CD1c-positive myeloid dendritic cell (primary cell): ENCODE results near the gene SLC39A6.
"Not testable (repeated sequence)": the region's sequence is repeated elsewhere in the genome, so short reads cannot be mapped to it uniquely, and the experiment has no call there.

Experiments
- DNase-seq: peaks from one replicate; pipeline ENCODE4 v3.0.0-alpha.2; 2016; ENCODE audit errors: extremely low spot score

Gene SLC39A6

DNA sequence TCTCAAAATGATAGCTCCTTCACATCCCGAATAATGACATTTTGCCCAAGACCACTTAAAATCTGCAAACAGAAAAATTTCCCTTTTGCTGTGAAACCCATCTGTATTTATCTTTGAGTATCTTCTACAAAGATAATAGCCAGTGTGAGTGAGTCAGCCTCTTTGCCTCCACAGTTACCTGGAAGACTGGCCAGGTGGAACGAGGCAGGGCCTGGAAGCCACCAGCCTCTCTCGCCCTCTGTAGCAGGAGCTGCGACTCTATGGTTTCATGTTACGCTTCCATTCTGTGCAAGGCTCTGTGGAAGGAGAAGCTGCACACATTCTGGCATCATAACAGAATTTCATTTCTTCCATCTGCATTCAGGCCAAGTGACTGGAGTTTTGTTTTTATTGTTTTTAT lies 10.1 kb upstream of the SLC39A6 start:
- DNase-seq: no peak

- DNase-seq: no peak
Measured at GRCh38 chr18:36135264-36135663, 6.1 kb upstream of the SLC39A6 start.

GRCh38 chr18:36132756-36133155 lies 3.6 kb upstream of the SLC39A6 start:
- DNase-seq: no peak

- no peak for DNase-seq
Measured at GRCh38 chr18:36131692-36132483, 2.7 kb upstream of the SLC39A6 start.

- peak; percentile 19 for DNase-seq
Measured at GRCh38 chr18:36130883-36131653, 1.9 kb upstream of the SLC39A6 start.

GRCh38 chr18:36130039-36130831 lies 1.1 kb upstream of the SLC39A6 start:
- peak; percentile 2 for DNase-seq

DNA sequence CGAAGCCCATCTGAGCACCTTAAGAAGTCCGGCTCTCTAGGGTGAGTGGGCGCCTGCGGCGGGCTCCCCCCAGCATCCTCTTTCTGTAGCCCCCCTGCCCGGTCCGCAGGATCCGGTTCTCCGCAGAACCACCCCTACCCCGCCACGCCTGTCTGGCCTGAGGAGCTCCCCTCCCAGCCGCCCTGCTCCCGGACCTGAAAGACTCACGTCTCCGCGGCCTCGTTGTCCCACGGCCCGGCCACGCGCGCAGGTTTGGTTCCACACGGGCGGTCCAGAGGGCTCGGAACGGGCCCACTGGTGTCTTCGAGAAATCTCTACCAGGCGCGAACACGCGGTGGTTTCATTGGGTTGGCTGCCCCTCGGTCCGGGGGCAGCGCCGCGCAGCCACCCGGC lies 237 bp downstream of the SLC39A6 start:
- DNase-seq: no peak

DNA sequence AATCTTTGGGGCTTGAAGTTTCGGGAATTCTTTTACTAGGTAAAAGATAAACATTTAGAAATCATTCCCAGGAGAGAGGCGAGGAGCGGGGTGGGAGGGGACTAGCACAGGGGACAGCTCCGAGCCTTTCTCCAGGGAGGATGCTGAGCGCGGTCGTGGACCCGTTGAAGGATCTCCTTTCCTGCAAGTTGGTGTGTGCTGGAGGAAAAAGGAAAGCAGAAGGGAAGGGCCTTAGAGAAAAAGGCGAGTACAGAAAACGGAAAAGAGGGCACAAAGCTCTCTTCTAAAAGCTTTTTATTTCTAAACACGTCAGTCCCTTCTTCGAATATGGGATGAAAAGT lies 640 bp downstream of the SLC39A6 start:
- no peak for DNase-seq

- no peak for DNase-seq
Measured at GRCh38 chr18:36127836-36128529, 1.2 kb downstream of the SLC39A6 start.

DNA sequence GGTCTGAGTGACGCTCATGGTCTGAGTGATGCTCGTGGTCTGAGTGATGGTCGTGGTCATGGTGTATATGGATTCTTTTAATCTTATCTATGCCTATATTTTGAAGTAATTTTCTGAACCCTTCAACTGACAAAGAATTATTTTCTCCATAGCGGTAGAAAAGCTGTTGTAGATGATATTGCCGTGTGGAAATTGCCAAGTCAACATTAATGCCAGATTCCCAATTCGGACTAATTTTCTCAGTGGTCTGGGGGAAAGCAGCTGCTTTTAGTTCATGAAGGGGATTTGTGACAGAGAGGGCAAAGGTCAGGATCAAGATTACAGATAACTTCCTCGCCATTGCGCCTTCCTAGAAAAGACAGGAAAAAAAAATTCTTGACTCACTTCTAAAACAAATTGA lies 2.5 kb downstream of the SLC39A6 start:
- DNase-seq: no peak

GRCh38 chr18:36124841-36125240 lies 4.3 kb downstream of the SLC39A6 start:
- DNase-seq: no peak

DNA sequence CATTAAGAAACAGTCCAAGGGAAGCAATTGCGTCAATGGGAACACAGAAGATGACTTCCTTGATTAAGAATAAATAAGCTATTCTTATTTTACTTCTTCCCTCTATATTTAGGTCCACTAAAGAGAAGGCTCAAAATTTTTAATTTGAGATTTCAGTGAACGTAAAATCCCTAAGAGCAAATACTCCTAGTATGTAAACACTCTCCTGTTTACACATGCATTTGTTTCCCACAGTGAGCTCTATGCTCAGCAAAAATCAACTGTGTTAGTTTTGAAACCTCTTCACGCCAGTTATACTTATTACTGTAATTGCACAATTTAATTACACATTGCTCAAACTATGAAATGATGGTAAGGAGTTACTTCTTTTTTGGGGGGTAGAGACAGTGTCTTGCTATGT lies 8.8 kb downstream of the SLC39A6 start:
- no peak for DNase-seq

- DNase-seq: not testable (repeated sequence)
Measured at GRCh38 chr18:36116771-36117170, 12.4 kb downstream of the SLC39A6 start.

GRCh38 chr18:36114738-36115137 lies 14.4 kb downstream of the SLC39A6 start:
- no peak for DNase-seq

DNA sequence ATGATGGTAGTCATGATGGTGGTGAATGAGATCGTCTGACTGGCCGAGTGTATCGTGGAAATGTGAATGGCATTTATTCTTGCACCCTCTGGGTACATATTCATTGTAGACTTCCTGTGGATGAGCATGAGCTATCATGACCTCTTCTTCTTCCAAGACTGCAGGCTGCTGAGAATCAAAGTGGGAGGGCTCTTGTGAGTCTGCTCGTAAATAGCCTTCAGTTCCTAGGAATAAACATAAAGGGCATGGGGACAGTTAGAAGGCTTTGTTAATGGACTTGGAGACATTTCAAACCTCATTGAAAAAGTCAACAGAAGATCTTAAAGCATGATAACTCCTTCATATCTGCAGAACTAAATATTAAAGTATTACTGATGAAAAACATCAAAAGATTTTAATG lies 14.9 kb downstream of the SLC39A6 start:
- DNase-seq: no peak

DNA sequence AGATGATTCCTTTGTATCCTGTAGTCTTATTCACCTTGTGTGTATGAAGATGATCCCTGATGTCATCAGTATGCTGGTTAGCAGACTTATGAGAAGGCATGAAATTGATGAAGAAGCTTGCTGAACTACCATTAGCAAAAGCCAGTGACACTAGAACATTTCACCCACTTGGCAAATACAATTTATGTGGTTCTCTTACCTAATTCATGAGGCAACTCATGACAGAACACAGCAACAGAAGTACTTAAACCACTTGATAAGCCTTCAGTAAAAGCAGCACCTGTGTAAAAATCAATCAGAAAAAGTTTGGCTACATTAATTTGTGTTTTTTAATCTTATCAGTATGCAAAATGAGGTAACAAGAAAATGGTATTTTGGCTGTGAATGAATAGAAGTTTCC lies 16.8 kb downstream of the SLC39A6 start:
- DNase-seq: no peak

DNA sequence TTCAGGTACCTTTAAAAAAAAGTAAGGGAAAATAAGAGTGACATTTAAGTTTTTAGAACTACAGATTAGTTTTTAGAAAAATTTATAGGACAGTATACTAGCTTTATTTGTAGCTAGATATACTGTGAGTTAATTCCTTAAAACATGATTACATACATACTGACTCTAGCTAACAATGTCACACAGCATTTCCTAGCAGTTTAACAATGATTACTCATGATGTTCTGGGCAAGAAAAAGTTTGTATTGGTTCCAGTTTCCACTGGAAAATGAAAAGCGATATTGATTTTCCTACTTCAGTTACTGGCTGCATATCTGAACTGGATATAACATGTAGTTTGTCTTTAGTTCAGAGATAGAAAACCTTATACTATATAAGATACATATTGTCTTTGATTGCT lies 19.4 kb downstream of the SLC39A6 start:
- no peak for DNase-seq

- no peak for DNase-seq
Measured at GRCh38 chr18:36108601-36109000, 20.5 kb downstream of the SLC39A6 start.

DNA sequence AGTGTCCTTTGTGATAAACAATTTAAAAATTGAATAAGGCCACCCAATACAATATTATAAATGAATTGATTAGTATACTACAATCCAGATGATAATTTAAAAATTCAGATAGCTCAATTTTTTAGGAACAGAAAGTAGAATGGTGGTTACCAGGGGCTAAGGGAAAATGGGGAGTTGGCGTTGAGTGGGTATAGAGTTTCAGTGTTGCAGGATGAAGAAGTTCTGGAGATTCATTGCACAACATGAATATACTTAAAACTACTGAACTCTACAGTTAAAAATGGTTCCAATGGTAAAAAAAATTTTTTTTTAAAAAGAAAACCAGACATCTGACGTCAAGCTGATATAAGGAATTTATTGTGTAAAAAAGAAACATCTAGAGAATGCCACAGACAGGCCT lies 20.9 kb downstream of the SLC39A6 start:
- DNase-seq: peak; percentile 58

DNA sequence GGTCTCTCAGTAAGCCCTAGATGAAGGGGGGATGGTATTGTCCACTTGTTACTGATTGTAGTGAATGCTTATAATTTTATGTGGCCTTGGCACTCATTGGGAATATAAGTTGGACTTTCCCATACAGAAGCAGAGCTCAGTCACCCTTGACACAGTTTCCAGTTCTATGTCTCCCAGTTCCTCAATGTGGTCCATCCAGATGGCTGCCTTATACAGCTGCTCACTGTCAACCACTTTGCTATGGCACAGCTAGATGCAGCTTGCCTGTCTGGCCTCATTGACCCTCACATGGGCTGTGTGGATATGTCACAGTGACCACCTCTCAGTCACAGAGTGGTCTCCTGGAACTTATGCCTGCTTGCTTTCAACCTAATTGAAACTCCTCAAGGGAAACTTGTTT lies 21.7 kb downstream of the SLC39A6 start:
- peak; percentile 36 for DNase-seq

GRCh38 chr18:36104749-36105148 lies 24.4 kb downstream of the SLC39A6 start:
- DNase-seq: no peak

- no peak for DNase-seq
Measured at GRCh38 chr18:36101943-36102342, 27.2 kb downstream of the SLC39A6 start.
